A549 (cell line): ENCODE measurements around the gene NUP214.

Source experiments
- CTCF ChIP-seq: fragments of >200 bp; sonication (Bioruptor Twin); formaldehyde crosslinking; IDR thresholded peaks from 3 replicates; pipeline ENCODE4 v1.5.1; 2016
- NFE2L2 ChIP-seq: fragments of 150-350 bp; conservative IDR thresholded peaks from 2 replicates; pipeline ENCODE4 v1.6.1; 2014; ENCODE audit warnings: low read length

- TF ChIP-seq NFE2L2, result no peak
- TF ChIP-seq CTCF, result no peak
Observed at GRCh38 chr9:131119600-131119999, 5.8 kb upstream of the NUP214 start.
